ENCODE data around the gene ANKS1A. TPM values are rescaled to one million over a fixed set of nuclear protein-coding genes. Genes with fewer than 3 reads are reported as not detected.
A peak's percentile ranks its signal among the peaks of the same experiment; 100 is the strongest.

ANKS1A gene
- total RNA-seq, 1 donor from 2014 or later = 13.6 TPM

GRCh38 chr6:35025232-35026188 lies 136.5 kb downstream of the ANKS1A start:
- ATAC-seq = no peak

GRCh38 chr6:35026434-35027222 lies 137.6 kb downstream of the ANKS1A start:
- ATAC-seq = peak; percentile 86

- no peak for ATAC-seq
Measured at GRCh38 chr6:35027807-35028206, 138.8 kb downstream of the ANKS1A start.

GRCh38 chr6:35028781-35029769 lies 140.0 kb downstream of the ANKS1A start:
- no peak for ATAC-seq

- ATAC-seq = no peak
Measured at GRCh38 chr6:35030099-35030498, 141.0 kb downstream of the ANKS1A start.

GRCh38 chr6:35031611-35032529 lies 142.8 kb downstream of the ANKS1A start:
- no peak for ATAC-seq

GRCh38 chr6:35033683-35034082 lies 144.6 kb downstream of the ANKS1A start:
- no peak for ATAC-seq

- ATAC-seq = peak; percentile 87
Measured at GRCh38 chr6:35034411-35035191, 145.5 kb downstream of the ANKS1A start.

GRCh38 chr6:35035481-35036030 lies 146.5 kb downstream of the ANKS1A start:
- ATAC-seq = peak; percentile 14

GRCh38 chr6:35036059-35036827 lies 147.2 kb downstream of the ANKS1A start:
- ATAC-seq = no peak

- ATAC-seq = no peak
Measured at GRCh38 chr6:35036828-35037663, 148.0 kb downstream of the ANKS1A start.

GRCh38 chr6:35037664-35038038 lies 148.6 kb downstream of the ANKS1A start:
- ATAC-seq = no peak

- ATAC-seq = no peak
Measured at GRCh38 chr6:35038076-35038475, 149.0 kb downstream of the ANKS1A start.

GRCh38 chr6:35040398-35040797 lies 151.3 kb downstream of the ANKS1A start:
- ATAC-seq = no peak

- no peak for ATAC-seq
Measured at GRCh38 chr6:35041086-35041861, 152.2 kb downstream of the ANKS1A start.

- ATAC-seq = no peak
Measured at GRCh38 chr6:35042031-35042815, 153.2 kb downstream of the ANKS1A start.
